Liver (tissue), 9 donors: Measurements from ENCODE around the gene MLX. TPM values are rescaled to one million over a fixed set of nuclear protein-coding genes. Genes with fewer than 3 reads are reported as not detected.

Experiments used
- DNase-seq: peaks from one replicate; pipeline ENCODE4 v3.0.0-alpha.2; 2017; ENCODE audit warnings: low spot score
- H3K27ac ChIP-seq, 2 donors: one replicate each; pipeline ENCODE4 v1.7.0; 2013; ENCODE audit warnings: inconsistent platforms in 2 of 2, low read length in 2 of 2, control low read depth in 1 of 2, low read depth in 1 of 2, mild to moderate bottlenecking in 1 of 2
- H3K27me3 ChIP-seq, 4 donors: one replicate each; pipeline versions ENCODE4 v1.6.1 to v1.7.0; 2013; ENCODE audit warnings: low read length in 3 of 4, inconsistent platforms in 1 of 4, mild to moderate bottlenecking in 1 of 4, moderate library complexity in 1 of 4; ENCODE audit not compliant: control insufficient read depth in 4 of 4, insufficient read depth in 4 of 4
- H3K36me3 ChIP-seq, 4 donors: one replicate each; pipeline versions ENCODE4 v1.6.1 to v1.7.0; 2013; ENCODE audit warnings: low read length in 3 of 4, mild to moderate bottlenecking in 3 of 4, low read depth in 1 of 4, moderate library complexity in 1 of 4; ENCODE audit not compliant: control insufficient read depth in 4 of 4, insufficient read depth in 3 of 4
- H3K4me1 ChIP-seq, 4 donors: one replicate each; pipeline versions ENCODE4 v1.6.1 to v1.7.0; 2013; ENCODE audit warnings: low read length in 3 of 4, mild to moderate bottlenecking in 3 of 4, moderate library complexity in 1 of 4; ENCODE audit not compliant: control insufficient read depth in 4 of 4, insufficient read depth in 4 of 4
- H3K4me3 ChIP-seq, 3 donors: one replicate each; pipeline versions ENCODE4 v1.6.1 to v1.7.0; 2013; ENCODE audit warnings: low read length in 3 of 3, control low read depth in 1 of 3, low read depth in 1 of 3, mild to moderate bottlenecking in 1 of 3
- H3K9ac ChIP-seq, 2 donors: one replicate each; pipeline ENCODE4 v1.7.0; 2013; ENCODE audit warnings: low read length in 2 of 2, mild to moderate bottlenecking in 2 of 2, moderate library complexity in 2 of 2, control low read depth in 1 of 2, low read depth in 1 of 2
- H3K9me3 ChIP-seq, 4 donors: one replicate each; pipeline versions ENCODE4 v1.6.1 to v1.7.0; 2013; ENCODE audit warnings: low read length in 3 of 4; ENCODE audit not compliant: control insufficient read depth in 4 of 4
- ATF3 ChIP-seq: IDR thresholded peaks from 2 replicates; pipeline ENCODE4 v1.6.1; 2016; ENCODE audit warnings: antibody characterized with exemption
- CTCF ChIP-seq: fragments of 150-350 bp; IDR thresholded peaks from 2 replicates; pipeline ENCODE4 v1.5.1; 2017; ENCODE audit warnings: improper control_type of control experiment, low read depth, low read length; ENCODE audit not compliant: missing input control
- FOXA1 ChIP-seq: IDR thresholded peaks from 2 replicates; pipeline ENCODE4 v1.6.1; 2016; ENCODE audit warnings: antibody characterized with exemption
- FOXA2 ChIP-seq: IDR thresholded peaks from 2 replicates; pipeline ENCODE4 v1.6.1; 2016; ENCODE audit warnings: antibody characterized with exemption
- GABPA ChIP-seq, 2 donors: IDR thresholded peaks in 1 of 2; conservative IDR thresholded peaks in 1 of 2; 2 replicates each; pipeline ENCODE4 v1.6.1; 2016; ENCODE audit warnings: antibody characterized with exemption in 2 of 2, mild to moderate bottlenecking in 1 of 2, moderate library complexity in 1 of 2
- HNF4A ChIP-seq, 2 donors: conservative IDR thresholded peaks; 2 replicates each; pipeline ENCODE4 v1.6.1; 2016; ENCODE audit warnings: antibody characterized with exemption in 2 of 2, mild to moderate bottlenecking in 2 of 2
- HNF4G ChIP-seq: IDR thresholded peaks from 2 replicates; pipeline ENCODE4 v1.6.1; 2016; ENCODE audit warnings: antibody characterized with exemption
- JUND ChIP-seq, 2 donors: IDR thresholded peaks; 2 replicates each; pipeline ENCODE4 v1.6.1; 2016; ENCODE audit warnings: antibody characterized with exemption in 2 of 2
- MAX ChIP-seq: IDR thresholded peaks from 2 replicates; pipeline ENCODE4 v1.6.1; 2016; ENCODE audit warnings: antibody characterized with exemption
- RAD21 ChIP-seq, 2 donors: IDR thresholded peaks; 2 replicates each; pipeline ENCODE4 v1.6.1; 2016; ENCODE audit warnings: antibody characterized with exemption in 2 of 2, mild to moderate bottlenecking in 2 of 2
- REST ChIP-seq: IDR thresholded peaks from 2 replicates; pipeline ENCODE4 v1.6.1; 2016; ENCODE audit warnings: antibody characterized with exemption, mild to moderate bottlenecking
- RXRA ChIP-seq, 2 donors: IDR thresholded peaks; 2 replicates each; pipeline ENCODE4 v1.6.1; 2017 to 2018; ENCODE audit warnings: antibody characterized with exemption in 2 of 2, mild to moderate bottlenecking in 1 of 2
- TAF1 ChIP-seq: conservative IDR thresholded peaks from 2 replicates; pipeline ENCODE4 v1.6.1; 2016; ENCODE audit warnings: antibody characterized with exemption, mild to moderate bottlenecking
- YY1 ChIP-seq: IDR thresholded peaks from 2 replicates; pipeline ENCODE4 v1.6.1; 2016; ENCODE audit warnings: antibody characterized with exemption, mild to moderate bottlenecking
- ZBTB33 ChIP-seq: IDR thresholded peaks from 2 replicates; pipeline ENCODE4 v1.6.1; 2016; ENCODE audit warnings: antibody characterized with exemption
- WGBS: extraction: QIAGEN DNeasy Blood & Tissue Kit; methylation state at CpG from one replicate; pipeline ENCODE4 v1.1.7; 2013; 5-methylcytosine and 5-hydroxymethylcytosine counted together
- polyA plus RNA-seq, 2 donors: library from polyadenylated mRNA; stranded (reverse) in 1 of 2; unstranded in 1 of 2; fragments of 200-250 nt in 1 of 2; fragments of >200 nt in 1 of 2; fragmentation: Nextera tagmentation in 1 of 2; extraction: Ambion mirVana in 1 of 2; gene quantifications; one replicate each; pipeline versions ENCODE4 v1.2.1 to v1.2.3, GENCODE V29; 2013 to 2015
- total RNA-seq, 2 donors: library from RNA; depleted of rRNA; stranded (reverse); fragments of >200 nt; gene quantifications; one replicate each; pipeline ENCODE4 v1.2.3, GENCODE V29; 2014
- donor health status: healthy.
- donor health status: healthy.
- donor health status: healthy.
- donor health status: healthy.
- donor health status: healthy.

Gene MLX
- total and polyA plus RNA-seq, 4 donors = 19.4 to 40.0 (median 32.1) TPM

GRCh38 chr17:42585353-42585752, 18.5 kb downstream of the MLX start:
- TF ChIP-seq YY1 (no peak), CTCF (no peak)
- H3K4me1 ChIP-seq = peaks cover 0 to 3% (median 0%) of the 10 kb centered on the region in 4 donors
- 67% methylated on average over 1 of the region's 1 CpG for WGBS
- no peaks in the 10 kb centered on the region for H3K27me3 ChIP-seq
- H3K9me3 ChIP-seq = no peaks in the 10 kb centered on the region
- no peak overlapping the region for H3K4me3 ChIP-seq
- no peak overlapping the region for H3K9ac ChIP-seq
- no peak for DNase-seq
- peaks cover 20 to 76% (median 61%) of the 10 kb centered on the region in 4 donors for H3K36me3 ChIP-seq
- H3K27ac ChIP-seq = no peak overlapping the region

- no peak for TF ChIP-seq CTCF
- no peak for TF ChIP-seq RAD21 (IDR thresholded peaks at IDR 0.05)
- TF ChIP-seq ZBTB33 = no peak
- no peak for TF ChIP-seq ATF3
- no peak for TF ChIP-seq FOXA2
- TF ChIP-seq RXRA (IDR thresholded peaks at IDR 0.05) = no peak
- no peak for TF ChIP-seq GABPA (IDR thresholded peaks at IDR 0.05 in 1 of 2, conservative IDR thresholded peaks at IDR 0.05 in 1 of 2)
- TF ChIP-seq JUND (IDR thresholded peaks at IDR 0.05) = no peak
- TF ChIP-seq YY1 = no peak
- TF ChIP-seq HNF4A (conservative IDR thresholded peaks at IDR 0.05) = no peak
- TF ChIP-seq HNF4G = no peak
- no peak for TF ChIP-seq REST
- TF ChIP-seq TAF1 = no peak
- no peak for TF ChIP-seq MAX
- no peak for TF ChIP-seq FOXA1
- H3K27me3 ChIP-seq = no peaks in the 10 kb centered on the region
- 89% methylated on average over 7 of the region's 7 CpGs for WGBS
- H3K27ac ChIP-seq = no peak overlapping the region
- H3K36me3 ChIP-seq = peaks cover 23 to 70% (median 61%) of the 10 kb centered on the region in 4 donors
- no peaks in the 10 kb centered on the region for H3K9me3 ChIP-seq
- peaks cover 0 to 3% (median 0%) of the 10 kb centered on the region in 4 donors for H3K4me1 ChIP-seq
- DNase-seq = no peak
- no peak overlapping the region for H3K9ac ChIP-seq
- H3K4me3 ChIP-seq = no peak overlapping the region
Observed at GRCh38 chr17:42586514-42587230, 19.8 kb downstream of the MLX start.
